DOHH2 (cell line): Measurements from ENCODE around the gene RGMA.
"Not testable (repeated sequence)": the region's sequence is repeated elsewhere in the genome, so short reads cannot be mapped to it uniquely, and the experiment has no call there.

Experiments
- H3F3A ChIP-seq: fragments of 200-600 bp; sonication (generic), shearing (Covaris generic); 2 replicates; pipeline ENCODE4 v1.6.0; 2016; ENCODE audit warnings: antibody characterized with exemption, mild to moderate bottlenecking; ENCODE audit not compliant: control insufficient read depth, insufficient read depth
- H3K27ac ChIP-seq: fragments of 200-600 bp; sonication (generic); 2 replicates; pipeline ENCODE4 v1.5.1; 2014; ENCODE audit warnings: low read depth, mild to moderate bottlenecking, low read length, moderate library complexity
- H3K27me3 ChIP-seq: fragments of 200-600 bp; sonication (generic); 2 replicates; pipeline ENCODE4 v1.6.1; 2014; ENCODE audit warnings: mild to moderate bottlenecking, low read length, mixed read lengths; ENCODE audit not compliant: control insufficient read depth
- H3K36me3 ChIP-seq: fragments of 200-600 bp; sonication (generic); 2 replicates; pipeline ENCODE4 v1.6.1; 2014; ENCODE audit warnings: mild to moderate bottlenecking, low read length, moderate library complexity, mixed read lengths; ENCODE audit not compliant: control insufficient read depth
- H3K4me1 ChIP-seq: fragments of 200-600 bp; sonication (generic); 2 replicates; pipeline ENCODE4 v1.6.1; 2014; ENCODE audit warnings: mild to moderate bottlenecking, low read length, mixed read lengths; ENCODE audit not compliant: control insufficient read depth
- H3K4me2 ChIP-seq: fragments of 200-600 bp; sonication (generic); 2 replicates; pipeline ENCODE4 v1.6.0; 2014; ENCODE audit warnings: mild to moderate bottlenecking, low read length, moderate library complexity
- H3K4me3 ChIP-seq: fragments of 200-600 bp; sonication (generic); 2 replicates; pipeline ENCODE4 v1.5.1; 2014; ENCODE audit warnings: mild to moderate bottlenecking, low read length, mixed read lengths
- H3K79me2 ChIP-seq: fragments of 200-600 bp; sonication (generic); 2 replicates; pipeline ENCODE4 v1.6.1; 2014; ENCODE audit warnings: mild to moderate bottlenecking, low read length, mixed read lengths; ENCODE audit not compliant: control insufficient read depth
- H3K9me2 ChIP-seq: fragments of 200-600 bp; sonication (generic); replicated peaks from 2 replicates; pipeline ENCODE4 v1.6.1; 2014; ENCODE audit warnings: mild to moderate bottlenecking, low read length, mixed read lengths; ENCODE audit not compliant: control insufficient read depth
- H3K9me3 ChIP-seq: fragments of 200-600 bp; sonication (generic); 2 replicates; pipeline ENCODE4 v1.6.1; 2014; ENCODE audit warnings: antibody characterized with exemption, low read length, mixed read lengths; ENCODE audit not compliant: control insufficient read depth, insufficient read depth
- H4K20me1 ChIP-seq: fragments of 200-600 bp; sonication (generic); 2 replicates; pipeline ENCODE4 v1.6.0; 2014; ENCODE audit warnings: low read depth, mild to moderate bottlenecking, antibody characterized with exemption, low read length, moderate library complexity; ENCODE audit not compliant: control insufficient read depth, insufficient read depth
- CTCF ChIP-seq: fragments of 200-600 bp; sonication (generic); IDR thresholded peaks from one replicate; pipeline ENCODE4 v1.5.1; 2014; ENCODE audit warnings: antibody characterized with exemption, mild to moderate bottlenecking, low read depth, low read length; ENCODE audit not compliant: poor library complexity, severe bottlenecking
- EZH2phosphoT487 ChIP-seq: fragments of 200-600 bp; sonication (generic); IDR thresholded peaks from 2 replicates; pipeline ENCODE4 v1.6.1; 2017; ENCODE audit warnings: borderline replicate concordance, mild to moderate bottlenecking, antibody characterized with exemption, low read length, moderate library complexity, mixed read lengths

The RGMA gene

GRCh38 chr15:93065641-93066045 is 23.4 kb downstream of the RGMA start:
- H4K20me1 ChIP-seq, result no peaks in the 10 kb centered on the region
- H3K36me3 ChIP-seq, result no peaks in the 10 kb centered on the region
- no peaks in the 10 kb centered on the region for H3K4me1 ChIP-seq
- H3K4me2 ChIP-seq, result no peak overlapping the region
- no peaks in the 10 kb centered on the region for H3K9me3 ChIP-seq
- TF ChIP-seq CTCF, result no peak
- no peak for TF ChIP-seq EZH2phosphoT487
- no peak overlapping the region for H3K27ac ChIP-seq
- H3K79me2 ChIP-seq, result no peaks in the 10 kb centered on the region
- H3K4me3 ChIP-seq, result no peak overlapping the region
- H3K27me3 ChIP-seq, result peaks cover 8% of the 10 kb centered on the region; the same call in 1 of the 2 replicates
- H3K9me2 ChIP-seq, result no peaks in the 10 kb centered on the region
- H3F3A ChIP-seq, result no peaks in the 10 kb centered on the region

- no peaks in the 10 kb centered on the region for H3K36me3 ChIP-seq
- no peaks in the 10 kb centered on the region for H3K79me2 ChIP-seq
- H3K27me3 ChIP-seq, result peaks cover 4% of the 10 kb centered on the region; the same call in 1 of the 2 replicates
- no peak overlapping the region for H3K27ac ChIP-seq
- TF ChIP-seq EZH2phosphoT487, result no peak
- no peak for TF ChIP-seq CTCF
- H3K4me3 ChIP-seq, result no peak overlapping the region
- no peaks in the 10 kb centered on the region for H3F3A ChIP-seq
- H4K20me1 ChIP-seq, result no peaks in the 10 kb centered on the region
- H3K4me1 ChIP-seq, result no peaks in the 10 kb centered on the region
- no peak overlapping the region for H3K4me2 ChIP-seq
- H3K9me3 ChIP-seq, result no peaks in the 10 kb centered on the region
- no peaks in the 10 kb centered on the region for H3K9me2 ChIP-seq
These were observed 25.0 kb downstream of the RGMA start for GRCh38 chr15:93063796-93064690.

GRCh38 chr15:93063262-93063671 is 25.7 kb downstream of the RGMA start:
- Histone ChIP-seq H3F3A (no peaks in the 10 kb centered on the region), H3K79me2 (no peaks in the 10 kb centered on the region), H3K9me3 (no peaks in the 10 kb centered on the region), H3K4me1 (no peaks in the 10 kb centered on the region), H3K27ac (no peak overlapping the region), H3K36me3 (no peaks in the 10 kb centered on the region), H4K20me1 (no peaks in the 10 kb centered on the region), H3K4me3 (no peak overlapping the region), H3K27me3 (peaks cover 4% of the 10 kb centered on the region; the same call in 1 of the 2 replicates), H3K4me2 (no peak overlapping the region), H3K9me2 (no peaks in the 10 kb centered on the region)
- no peak for TF ChIP-seq CTCF
- TF ChIP-seq EZH2phosphoT487, result no peak

GRCh38 chr15:93062628-93063261 is 26.3 kb downstream of the RGMA start:
- H3K4me1 ChIP-seq, H3K4me3 ChIP-seq, H3F3A ChIP-seq, H3K27me3 ChIP-seq, H3K27ac ChIP-seq, H3K4me2 ChIP-seq, H3K9me3 ChIP-seq, H4K20me1 ChIP-seq, H3K36me3 ChIP-seq, H3K79me2 ChIP-seq, H3K9me2 ChIP-seq: not testable (repeated sequence)
